GM21529 (cell line): ENCODE data around the gene TES.
"Not testable (repeated sequence)": the region's sequence is repeated elsewhere in the genome, so short reads cannot be mapped to it uniquely, and the experiment has no call there.

Experiments used
- ATAC-seq: cut with Tn5 transposase; IDR thresholded peaks from one replicate; pipeline ENCODE4 v1.9.1; 2021; ENCODE audit not compliant: unreplicated experiment

TES gene

DNA sequence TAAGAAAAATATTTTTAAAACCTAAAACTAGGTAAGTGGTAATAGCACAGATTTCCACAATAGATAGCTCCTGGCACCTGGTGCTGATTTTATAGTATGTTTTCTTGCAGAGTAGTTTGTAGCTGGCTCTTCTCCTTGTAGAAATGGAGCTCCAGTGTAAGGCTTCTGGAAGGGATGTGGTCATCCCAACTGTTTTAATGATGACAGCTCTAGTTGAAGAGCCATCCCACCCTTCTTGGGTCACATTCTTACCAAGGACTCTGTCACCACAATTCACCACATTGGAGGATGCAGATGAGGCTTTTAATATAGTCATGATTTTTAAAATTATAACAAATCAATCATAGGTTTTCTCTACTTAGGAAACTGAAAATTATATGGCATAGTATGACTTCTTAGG, 31.0 kb downstream of the TES start:
- no peak for ATAC-seq

- ATAC-seq = no peak
Observed at GRCh38 chr7:116242178-116242577, 31.8 kb downstream of the TES start.

- no peak for ATAC-seq
Observed at GRCh38 chr7:116242759-116243158, 32.4 kb downstream of the TES start.

- not testable (repeated sequence) for ATAC-seq
Observed at GRCh38 chr7:116244803-116245202, 34.5 kb downstream of the TES start.

- ATAC-seq = no peak
Observed at GRCh38 chr7:116246357-116246756, 36.0 kb downstream of the TES start.

DNA sequence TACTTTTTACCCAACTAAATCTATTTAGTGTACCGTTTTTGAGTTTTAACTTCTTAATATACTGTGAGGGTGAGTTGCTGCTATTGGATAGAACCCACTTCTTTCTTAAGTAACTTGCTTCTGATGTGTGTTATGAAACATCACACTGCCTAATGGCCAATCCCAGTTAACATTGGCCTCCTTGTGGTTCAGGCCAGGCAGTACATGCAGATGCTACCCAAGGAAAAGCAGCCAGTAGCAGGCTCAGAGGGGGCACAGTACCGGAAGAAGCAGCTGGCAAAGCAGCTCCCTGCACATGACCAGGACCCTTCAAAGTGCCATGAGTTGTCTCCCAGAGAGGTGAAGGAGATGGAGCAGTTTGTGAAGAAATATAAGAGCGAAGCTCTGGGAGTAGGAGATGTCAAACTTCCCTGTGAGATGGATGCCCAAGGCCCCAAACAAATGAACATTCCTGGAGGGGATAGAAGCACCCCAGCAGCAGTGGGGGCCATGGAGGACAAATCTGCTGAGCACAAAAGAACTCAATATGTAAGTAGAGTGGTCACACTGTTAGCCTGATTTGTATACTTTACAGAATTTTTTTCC, 39.7 kb downstream of the TES start:
- ATAC-seq = no peak

- ATAC-seq = no peak
Observed at GRCh38 chr7:116251675-116252074, 41.3 kb downstream of the TES start.

- no peak for ATAC-seq
Observed at GRCh38 chr7:116252249-116252648, 41.9 kb downstream of the TES start.

DNA sequence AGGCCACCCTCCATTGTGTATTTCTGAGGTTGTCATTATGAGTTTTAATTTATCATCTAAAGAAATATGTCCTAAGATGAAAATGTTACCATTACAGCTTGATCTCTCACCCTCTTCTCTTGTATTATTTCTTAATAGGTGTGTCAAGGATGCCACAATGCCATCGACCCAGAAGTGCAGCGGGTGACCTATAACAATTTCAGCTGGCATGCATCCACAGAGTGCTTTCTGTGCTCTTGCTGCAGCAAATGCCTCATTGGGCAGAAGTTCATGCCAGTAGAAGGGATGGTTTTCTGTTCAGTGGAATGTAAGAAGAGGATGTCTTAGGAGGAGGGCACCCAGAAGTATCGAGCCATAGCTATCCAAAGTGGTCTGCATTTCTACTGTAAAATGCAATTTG, 46.8 kb downstream of the TES start:
- no peak for ATAC-seq

DNA sequence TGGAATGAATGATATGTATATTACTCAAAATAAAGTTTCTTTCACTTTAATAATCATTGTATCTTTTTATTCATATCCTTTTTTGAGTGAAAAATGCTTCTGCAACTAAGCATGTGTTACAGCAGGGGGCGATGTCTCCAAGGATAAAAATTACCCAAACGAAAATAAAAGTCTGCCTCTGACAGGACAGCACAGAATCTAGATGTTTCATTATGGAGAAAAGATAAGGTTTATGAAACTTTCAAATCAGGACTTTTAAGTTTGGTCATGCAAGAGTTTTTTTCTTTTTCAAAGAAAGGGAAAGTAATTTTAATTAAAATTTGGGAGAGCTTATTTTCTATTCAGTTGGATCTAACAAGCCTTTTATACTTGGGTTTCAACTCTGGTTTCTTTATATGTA, 48.4 kb downstream of the TES start:
- peak; percentile 61 for ATAC-seq

GRCh38 chr7:116259156-116259870, 49.0 kb downstream of the TES start:
- no peak for ATAC-seq

GRCh38 chr7:116259871-116260440, 49.6 kb downstream of the TES start:
- ATAC-seq = no peak

- ATAC-seq = no peak
Observed at GRCh38 chr7:116261904-116262303, 51.6 kb downstream of the TES start.

- ATAC-seq = no peak
Observed at GRCh38 chr7:116265881-116266280, 55.5 kb downstream of the TES start.

GRCh38 chr7:116269466-116269865, 59.1 kb downstream of the TES start:
- no peak for ATAC-seq

- ATAC-seq = no peak
Observed at GRCh38 chr7:116271161-116271913, 61.0 kb downstream of the TES start.

- no peak for ATAC-seq
Observed at GRCh38 chr7:116271963-116272886, 61.9 kb downstream of the TES start.

GRCh38 chr7:116273283-116273917, 63.1 kb downstream of the TES start:
- ATAC-seq = no peak

DNA sequence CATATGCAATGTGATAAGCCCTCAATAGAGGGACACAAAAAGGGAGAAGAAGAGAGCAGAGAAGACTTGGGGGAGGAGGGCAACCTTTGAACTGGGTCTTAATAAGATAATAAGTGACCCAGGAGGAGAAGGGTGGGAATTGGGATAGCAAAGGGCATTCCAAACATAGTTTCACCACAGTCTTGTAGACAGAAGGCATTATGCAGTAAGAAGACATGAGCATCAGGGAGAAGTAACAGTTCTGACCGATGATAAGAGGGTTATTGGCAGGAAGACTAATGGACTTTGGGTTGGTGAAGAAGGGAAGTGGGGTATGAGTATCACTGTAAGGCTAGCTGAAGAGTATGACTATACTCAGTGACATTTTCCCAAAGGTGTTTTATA, 63.6 kb downstream of the TES start:
- no peak for ATAC-seq

DNA sequence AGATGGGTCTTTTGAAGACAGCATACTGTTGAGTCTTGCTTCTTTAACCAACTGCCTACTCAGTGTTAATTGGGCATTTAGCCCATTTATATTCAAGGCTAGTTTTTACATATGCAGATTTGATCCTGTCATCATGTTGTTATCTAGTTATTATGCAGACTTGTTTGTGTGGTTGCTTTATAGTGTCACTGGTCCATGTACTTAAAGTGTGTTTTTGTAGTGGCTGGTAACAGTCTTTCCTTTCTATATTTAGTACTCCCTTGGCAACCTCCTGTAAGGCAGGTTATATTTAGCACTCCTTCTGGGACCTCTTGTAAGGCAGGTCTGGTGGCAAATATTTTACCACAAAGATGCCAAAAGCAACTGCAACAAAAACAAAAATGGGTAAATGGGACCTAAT, 66.7 kb downstream of the TES start:
- ATAC-seq = no peak
